Psoas muscle (tissue), 8 donors: ENCODE data around the gene C12orf75. TPM values are rescaled to one million over a fixed set of nuclear protein-coding genes. Genes with fewer than 3 reads are reported as not detected.

Experiments used
- ATAC-seq, 4 donors: fragments of 200-7000 bp; cut with Tn5 transposase; one replicate each; pipeline ENCODE4 v1.9.1; 2020; ENCODE audit warnings: moderate library complexity in 3 of 4, mild to moderate bottlenecking in 2 of 4
- DNase-seq, 2 donors: peaks; one replicate each; pipeline ENCODE4 v3.0.0-alpha.2; 2020
- H3K27ac ChIP-seq: fragments of 200-600 bp; one replicate; pipeline ENCODE4 v1.8.0; 2022
- H3K27me3 ChIP-seq, 3 donors: fragments of 200-600 bp in 1 of 3; one replicate each; pipeline versions ENCODE4 v1.6.1 to v1.8.0; 2013 to 2022; ENCODE audit warnings: low read length in 2 of 3, mild to moderate bottlenecking in 2 of 3, moderate library complexity in 1 of 3; ENCODE audit not compliant: insufficient read depth in 3 of 3
- H3K36me3 ChIP-seq, 2 donors: fragments of 200-600 bp in 1 of 2; one replicate each; pipeline versions ENCODE4 v1.6.1 to v1.8.0; 2013 to 2022; ENCODE audit warnings: low read depth in 1 of 2, mild to moderate bottlenecking in 1 of 2, moderate library complexity in 1 of 2; ENCODE audit not compliant: insufficient read depth in 1 of 2
- H3K4me1 ChIP-seq: fragments of 200-600 bp; one replicate; pipeline ENCODE4 v1.8.0; 2022
- H3K4me3 ChIP-seq: fragments of 200-600 bp; one replicate; pipeline ENCODE4 v1.8.0; 2022; ENCODE audit warnings: mild to moderate bottlenecking
- H3K9me3 ChIP-seq: fragments of 200-600 bp; one replicate; pipeline ENCODE4 v1.8.0; 2022
- WGBS, 3 donors: extraction: QIAGEN DNeasy Blood & Tissue Kit; methylation state at CpG; one replicate each; pipeline versions ENCODE4 v1.1.6 to v1.1.7; 2013; 5-methylcytosine and 5-hydroxymethylcytosine counted together
- intact Hi-C, 2 donors: fragments of 100-400 bp; cut with DNase I; formaldehyde crosslinking; loops; one replicate each; pipeline versions ENCODE4 v1.11.0 to v1.14.2; 2022
- polyA plus RNA-seq, 3 donors: library from polyadenylated mRNA; stranded (reverse); fragments of 200-250 nt; gene quantifications; one replicate each; pipeline ENCODE4 v1.2.3, GENCODE V29; 2013
- total RNA-seq, 4 donors: library from RNA; stranded (reverse); fragmentation: NEBNext Ultra II Directional in 2 of 4; extraction: Animal tissue kit (Norgen Biotek cat#: 25700) in 2 of 4; gene quantifications; one replicate each; pipeline versions ENCODE4 v1.2.1 to v1.2.4, GENCODE V29; 2021 to 2023
- TF ChIP-seq, protein P1 (sequence below): fragments of 200-600 bp; IDR thresholded peaks from one replicate; pipeline ENCODE4 v1.8.0; 2022; ENCODE audit warnings: antibody characterized with exemption
- donor health status: healthy with polysubstance abuse.
- donor health status: DM: no; HTN: no; CAD: no; lungs with moderate emphysema.
- donor health status: Bipolar disorder and iron deficiency.
- donor health status: healthy.
- donor health status: DM: yes; HTN: yes; CAD: no.
- donor health status: DM: no; HTN: no; CAD: no.
- donor health status: DM: no; HTN: no; CAD: no.
- donor health status: DM: yes; HTN: yes; CAD: no.

C12orf75 gene
- total and polyA plus RNA-seq, 7 donors: 25.6 to 228 (median 76.5) TPM

DNA sequence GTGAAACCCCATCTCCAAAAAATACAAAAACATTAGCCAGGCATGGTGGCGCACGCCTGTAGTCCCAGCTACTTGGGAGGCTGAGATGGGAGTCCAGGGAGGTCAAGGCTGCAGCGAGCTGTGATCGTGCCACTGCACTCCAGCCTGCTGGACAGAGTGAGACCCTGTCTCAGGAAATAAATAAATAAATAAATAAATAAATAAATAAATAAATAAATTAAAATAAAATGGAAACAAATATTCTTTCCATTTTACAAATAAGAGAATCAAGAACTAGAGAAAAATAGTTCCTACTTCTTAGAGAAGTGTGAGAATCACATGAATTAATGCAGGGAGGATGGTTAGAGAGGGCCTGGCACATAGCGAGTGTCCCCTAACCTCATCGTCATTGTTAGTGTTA lies 53.7 kb downstream of the C12orf75 start:
- no peaks in the 10 kb centered on the region for H3K27me3 ChIP-seq
- no peak for ATAC-seq
- TF ChIP-seq, protein P1, sequence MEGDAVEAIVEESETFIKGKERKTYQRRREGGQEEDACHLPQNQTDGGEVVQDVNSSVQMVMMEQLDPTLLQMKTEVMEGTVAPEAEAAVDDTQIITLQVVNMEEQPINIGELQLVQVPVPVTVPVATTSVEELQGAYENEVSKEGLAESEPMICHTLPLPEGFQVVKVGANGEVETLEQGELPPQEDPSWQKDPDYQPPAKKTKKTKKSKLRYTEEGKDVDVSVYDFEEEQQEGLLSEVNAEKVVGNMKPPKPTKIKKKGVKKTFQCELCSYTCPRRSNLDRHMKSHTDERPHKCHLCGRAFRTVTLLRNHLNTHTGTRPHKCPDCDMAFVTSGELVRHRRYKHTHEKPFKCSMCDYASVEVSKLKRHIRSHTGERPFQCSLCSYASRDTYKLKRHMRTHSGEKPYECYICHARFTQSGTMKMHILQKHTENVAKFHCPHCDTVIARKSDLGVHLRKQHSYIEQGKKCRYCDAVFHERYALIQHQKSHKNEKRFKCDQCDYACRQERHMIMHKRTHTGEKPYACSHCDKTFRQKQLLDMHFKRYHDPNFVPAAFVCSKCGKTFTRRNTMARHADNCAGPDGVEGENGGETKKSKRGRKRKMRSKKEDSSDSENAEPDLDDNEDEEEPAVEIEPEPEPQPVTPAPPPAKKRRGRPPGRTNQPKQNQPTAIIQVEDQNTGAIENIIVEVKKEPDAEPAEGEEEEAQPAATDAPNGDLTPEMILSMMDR: no peak
- H3K4me1 ChIP-seq: no peaks in the 10 kb centered on the region
- DNase-seq: no peak
- H3K27ac ChIP-seq: no peak overlapping the region
- no peak overlapping the region for H3K4me3 ChIP-seq
- intact Hi-C loops: loop anchor here (5.0 to 10.0 kb wide), 4 partner anchors 52 to 1179 kb away; partner anchors contain the start of genes APPL2 (in 1 of the 2) and C12orf75 (in 1 of the 2)
- no peaks in the 10 kb centered on the region for H3K9me3 ChIP-seq
- H3K36me3 ChIP-seq: no peaks in the 10 kb centered on the region
- WGBS, 3 donors: 95 to 97% (median 95%) methylated on average over 6 of the region's 6 CpGs

DNA sequence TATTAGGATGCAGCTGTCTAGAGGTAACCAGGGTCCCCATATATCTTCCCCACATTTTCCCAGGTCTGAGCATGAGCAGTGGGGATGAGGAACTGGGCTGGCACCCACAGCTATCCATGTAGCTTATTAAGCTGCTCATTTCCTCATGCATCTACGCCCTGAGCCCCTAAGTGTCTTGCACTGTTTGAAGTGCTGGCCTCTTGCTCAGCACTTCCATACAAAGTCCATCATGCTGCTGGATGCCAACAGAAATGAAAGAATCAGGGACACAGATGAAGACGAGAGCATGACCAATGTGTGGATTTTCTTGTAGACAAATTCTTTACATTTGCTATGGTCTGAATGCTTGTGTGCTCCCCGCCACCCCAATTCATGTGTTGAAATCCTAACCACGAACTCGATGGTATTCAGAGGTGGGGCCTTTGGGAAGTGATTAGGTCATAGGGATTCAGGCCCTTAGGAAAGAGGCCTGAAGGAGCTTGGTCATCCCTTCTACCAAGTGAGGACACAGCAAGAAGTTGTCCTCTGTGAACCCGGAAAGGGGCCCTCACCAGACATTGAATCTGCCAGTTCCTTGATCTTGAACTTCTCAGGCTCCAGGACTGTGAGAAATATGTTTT lies 54.5 kb downstream of the C12orf75 start:
- no peak overlapping the region for H3K27ac ChIP-seq
- WGBS, 3 donors: 64 to 69% (median 66%) methylated on average over 6 of the region's 6 CpGs
- no peaks in the 10 kb centered on the region for H3K4me1 ChIP-seq
- ATAC-seq (no peak), DNase-seq (no peak)
- no peaks in the 10 kb centered on the region for H3K9me3 ChIP-seq
- H3K36me3 ChIP-seq: no peaks in the 10 kb centered on the region
- no peak overlapping the region for H3K4me3 ChIP-seq
- intact Hi-C loops: loop anchor here (5.0 to 10.0 kb wide), 4 partner anchors 53 to 1180 kb away; partner anchors contain the start of genes APPL2 (in 1 of the 2) and C12orf75 (in 1 of the 2)
- no peaks in the 10 kb centered on the region for H3K27me3 ChIP-seq
- TF ChIP-seq, protein P1: no peak

DNA sequence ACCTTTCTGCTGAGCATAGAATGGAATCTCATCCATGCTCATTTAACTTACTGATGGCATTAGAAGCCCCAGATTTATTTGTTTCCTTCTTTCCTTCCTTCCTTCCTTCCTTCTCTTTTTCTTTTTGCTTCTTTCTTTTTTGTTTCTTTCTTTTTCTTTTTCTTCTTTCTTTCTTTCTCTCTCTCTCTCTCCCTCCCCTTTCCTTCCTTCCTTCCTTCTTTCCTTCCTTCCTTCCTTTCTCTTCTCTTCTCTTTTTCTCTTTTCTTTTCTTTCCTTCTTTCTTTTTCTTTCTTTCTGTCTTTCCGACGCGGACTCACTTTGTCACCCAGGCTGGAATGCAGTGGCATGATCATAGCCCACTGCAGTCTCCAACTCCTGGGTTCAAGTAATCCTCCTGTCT lies 55.9 kb downstream of the C12orf75 start:
- WGBS, 3 donors: 93 to 98% (median 96%) methylated on average over 3 of the region's 3 CpGs
- no peaks in the 10 kb centered on the region for H3K9me3 ChIP-seq
- no peaks in the 10 kb centered on the region for H3K27me3 ChIP-seq
- TF ChIP-seq, protein P1: no peak
- ATAC-seq (no peak), DNase-seq (no peak)
- intact Hi-C loops: loop anchor here in 1 of 2 donors (10.0 kb wide), 1 partner anchor 1182 kb away; no protein-coding TSS in a partner anchor
- H3K4me1 ChIP-seq: no peaks in the 10 kb centered on the region
- H3K27ac ChIP-seq: no peak overlapping the region
- H3K4me3 ChIP-seq: no peak overlapping the region
- H3K36me3 ChIP-seq: no peaks in the 10 kb centered on the region

DNA sequence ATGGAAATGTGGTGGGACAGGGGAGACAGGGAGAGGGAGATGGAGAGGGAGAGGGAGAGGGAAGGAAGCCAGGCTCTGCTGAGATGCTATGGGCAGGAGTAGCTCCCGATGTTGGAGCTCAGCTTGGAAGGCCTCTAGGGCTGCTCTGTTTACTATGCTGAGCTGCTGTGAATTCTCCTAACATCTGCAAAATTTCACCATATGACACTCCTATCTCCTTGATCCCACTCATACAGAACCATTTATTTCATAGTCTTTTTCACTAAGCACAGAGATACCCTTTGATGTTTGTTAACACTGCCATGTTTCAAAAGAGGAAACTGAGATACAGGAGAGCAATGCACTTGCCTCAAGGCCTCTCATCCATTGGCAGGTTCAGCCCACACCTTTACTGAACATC lies 60.7 kb downstream of the C12orf75 start:
- intact Hi-C loops: no loop called here

More for the DNA sequence above, 60.7 kb downstream of the C12orf75 start:
- no peak for ATAC-seq
- Histone ChIP-seq H3K27ac (no peak overlapping the region), H3K4me1 (no peaks in the 10 kb centered on the region), H3K9me3 (no peaks in the 10 kb centered on the region), H3K27me3 (no peaks in the 10 kb centered on the region), H3K4me3 (no peak overlapping the region), H3K36me3 (no peaks in the 10 kb centered on the region)
- TF ChIP-seq, protein P1: no peak
- no peak for DNase-seq
- 73 to 92% (median 79%) methylated on average over 1 of the region's 1 CpG for WGBS, 3 donors
